ENCODE measurements around the gene CAPN11.

DNA sequence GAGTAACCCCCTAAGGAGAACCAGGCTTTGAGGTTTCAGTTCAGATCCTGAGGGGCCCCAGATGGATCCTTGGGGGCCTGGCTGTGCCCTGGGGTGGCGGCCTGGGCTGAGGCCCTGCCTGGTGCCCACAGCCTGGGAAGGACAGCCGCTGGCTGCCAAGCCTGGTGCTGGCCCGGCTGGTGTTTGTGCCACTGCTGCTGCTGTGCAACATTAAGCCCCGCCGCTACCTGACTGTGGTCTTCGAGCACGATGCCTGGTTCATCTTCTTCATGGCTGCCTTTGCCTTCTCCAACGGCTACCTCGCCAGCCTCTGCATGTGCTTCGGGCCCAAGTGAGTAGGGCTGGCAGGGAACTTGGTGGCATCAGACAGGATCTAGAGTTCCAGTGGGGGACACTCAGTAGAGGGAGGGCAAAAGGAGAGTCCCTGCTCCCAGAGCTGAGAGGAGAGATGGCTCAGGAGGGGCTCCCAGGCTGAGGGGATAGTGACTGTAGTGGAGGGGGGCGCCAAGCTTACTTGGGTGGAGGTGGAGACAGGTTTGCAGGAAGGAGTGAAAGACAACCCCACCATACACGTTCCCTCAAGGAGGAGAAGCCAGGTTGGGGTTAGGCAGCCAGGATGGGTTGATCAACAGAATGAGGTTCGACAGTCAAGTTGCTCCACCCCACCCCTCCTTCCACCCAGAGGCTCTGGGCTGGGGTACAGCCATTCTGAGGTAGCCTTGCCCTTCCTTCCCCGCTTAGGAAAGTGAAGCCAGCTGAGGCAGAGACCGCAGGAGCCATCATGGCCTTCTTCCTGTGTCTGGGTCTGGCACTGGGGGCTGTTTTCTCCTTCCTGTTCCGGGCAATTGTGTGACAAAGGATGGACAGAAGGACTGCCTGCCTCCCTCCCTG, 74.3 kb downstream of the CAPN11 start:
- TF ChIP-seq, protein P1, sequence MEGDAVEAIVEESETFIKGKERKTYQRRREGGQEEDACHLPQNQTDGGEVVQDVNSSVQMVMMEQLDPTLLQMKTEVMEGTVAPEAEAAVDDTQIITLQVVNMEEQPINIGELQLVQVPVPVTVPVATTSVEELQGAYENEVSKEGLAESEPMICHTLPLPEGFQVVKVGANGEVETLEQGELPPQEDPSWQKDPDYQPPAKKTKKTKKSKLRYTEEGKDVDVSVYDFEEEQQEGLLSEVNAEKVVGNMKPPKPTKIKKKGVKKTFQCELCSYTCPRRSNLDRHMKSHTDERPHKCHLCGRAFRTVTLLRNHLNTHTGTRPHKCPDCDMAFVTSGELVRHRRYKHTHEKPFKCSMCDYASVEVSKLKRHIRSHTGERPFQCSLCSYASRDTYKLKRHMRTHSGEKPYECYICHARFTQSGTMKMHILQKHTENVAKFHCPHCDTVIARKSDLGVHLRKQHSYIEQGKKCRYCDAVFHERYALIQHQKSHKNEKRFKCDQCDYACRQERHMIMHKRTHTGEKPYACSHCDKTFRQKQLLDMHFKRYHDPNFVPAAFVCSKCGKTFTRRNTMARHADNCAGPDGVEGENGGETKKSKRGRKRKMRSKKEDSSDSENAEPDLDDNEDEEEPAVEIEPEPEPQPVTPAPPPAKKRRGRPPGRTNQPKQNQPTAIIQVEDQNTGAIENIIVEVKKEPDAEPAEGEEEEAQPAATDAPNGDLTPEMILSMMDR (conservative IDR thresholded peaks at IDR 0.05; ENCODE audit: low read depth, low read length), result no peak
- no peak for TF ChIP-seq MAFK (IDR thresholded peaks at IDR 0.05; ENCODE audit: low read depth, low read length)
- no peak for TF ChIP-seq POLR2A (IDR thresholded peaks at IDR 0.05; ENCODE audit: low read depth, low read length)
- TF ChIP-seq SMC3 (IDR thresholded peaks at IDR 0.05; ENCODE audit: low read depth, low read length), result no peak
- TF ChIP-seq NFE2L2 (IDR thresholded peaks at IDR 0.05; ENCODE audit: low read depth, low read length), result no peak
- no peak for TF ChIP-seq CHD1 (IDR thresholded peaks at IDR 0.05; ENCODE audit: low read depth, low read length)
- no peak for TF ChIP-seq MXI1 (IDR thresholded peaks at IDR 0.05; ENCODE audit: borderline replicate concordance, low read depth, low read length)
- TF ChIP-seq, protein P2, sequence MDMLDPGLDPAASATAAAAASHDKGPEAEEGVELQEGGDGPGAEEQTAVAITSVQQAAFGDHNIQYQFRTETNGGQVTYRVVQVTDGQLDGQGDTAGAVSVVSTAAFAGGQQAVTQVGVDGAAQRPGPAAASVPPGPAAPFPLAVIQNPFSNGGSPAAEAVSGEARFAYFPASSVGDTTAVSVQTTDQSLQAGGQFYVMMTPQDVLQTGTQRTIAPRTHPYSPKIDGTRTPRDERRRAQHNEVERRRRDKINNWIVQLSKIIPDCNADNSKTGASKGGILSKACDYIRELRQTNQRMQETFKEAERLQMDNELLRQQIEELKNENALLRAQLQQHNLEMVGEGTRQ (IDR thresholded peaks at IDR 0.05; ENCODE audit: low read depth, low read length), result no peak
- TF ChIP-seq CEBPB (IDR thresholded peaks at IDR 0.05; ENCODE audit: low read depth, low read length), result no peak
- TF ChIP-seq FOS (IDR thresholded peaks at IDR 0.05; ENCODE audit: low read depth, low read length), result no peak
- no peak for TF ChIP-seq BHLHE40 (IDR thresholded peaks at IDR 0.05; ENCODE audit: low read depth, low read length)
- TF ChIP-seq RAD21 (IDR thresholded peaks at IDR 0.05; ENCODE audit: low read length), result no peak
